NB4 (cell line): Measurements from ENCODE around the gene RNF130.

ENCODE experiments used
- CTCF ChIP-seq: IDR thresholded peaks from one replicate; pipeline ENCODE4 v1.5.1; 2012; ENCODE audit warnings: low read depth, low read length
- POLR2A ChIP-seq: IDR thresholded peaks from 2 replicates; pipeline ENCODE4 v1.6.1; 2011; ENCODE audit warnings: mild to moderate bottlenecking; ENCODE audit not compliant: insufficient read length; ENCODE audit errors: extremely low read depth
- TF ChIP-seq, protein P1 (sequence below): IDR thresholded peaks from 2 replicates; pipeline ENCODE4 v1.6.1; 2011; ENCODE audit warnings: low read depth, low read length

DNA sequence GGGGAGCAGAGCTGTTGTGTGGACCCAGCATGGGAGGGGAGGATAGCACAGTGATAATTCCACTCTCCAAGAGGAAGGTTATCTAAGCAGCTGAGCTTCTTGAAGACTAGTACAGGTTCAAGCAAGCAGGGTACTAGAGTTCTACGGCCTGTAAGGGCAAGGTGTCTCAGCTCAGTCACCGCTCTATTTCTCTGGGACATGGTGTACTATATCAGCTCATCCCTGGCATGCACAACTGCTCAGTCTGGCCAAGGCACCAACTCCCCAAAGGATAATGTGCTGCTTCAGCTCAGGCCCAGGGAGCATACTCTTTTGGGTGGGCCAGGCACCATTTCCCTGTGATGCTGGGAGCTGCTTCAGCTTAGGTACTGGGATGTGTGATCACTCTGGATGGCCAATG is 69.8 kb downstream of the RNF130 start:
- TF ChIP-seq POLR2A (no peak), CTCF (no peak)
- TF ChIP-seq, protein P1, sequence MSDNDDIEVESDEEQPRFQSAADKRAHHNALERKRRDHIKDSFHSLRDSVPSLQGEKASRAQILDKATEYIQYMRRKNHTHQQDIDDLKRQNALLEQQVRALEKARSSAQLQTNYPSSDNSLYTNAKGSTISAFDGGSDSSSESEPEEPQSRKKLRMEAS, result no peak
